OCI-LY7 (cell line): ENCODE results near the gene ABO.

Source experiments
- CTCF ChIP-seq: fragments of 200-600 bp; sonication (generic); conservative IDR thresholded peaks from 2 replicates; pipeline ENCODE4 v1.5.1; 2014; ENCODE audit warnings: mild to moderate bottlenecking, antibody characterized with exemption, low read length, moderate library complexity, mixed read lengths
- EZH2phosphoT487 ChIP-seq: fragments of 200-600 bp; sonication (generic); IDR thresholded peaks from 2 replicates; pipeline ENCODE4 v1.6.1; 2018; ENCODE audit warnings: low read depth, borderline replicate concordance, mild to moderate bottlenecking, mixed run types, antibody characterized with exemption, low read length, moderate library complexity, mixed read lengths

- TF ChIP-seq CTCF: no peak
- TF ChIP-seq EZH2phosphoT487: no peak
Observed at GRCh38 chr9:133315997-133316396, 41.0 kb upstream of the ABO start.
